Epidermal melanocyte (primary cell): ENCODE data around the gene CDH13.

Experiments
- DNase-seq: peaks from one replicate; pipeline ENCODE4 v3.0.0; 2011; ENCODE audit warnings: low spot score; ENCODE audit not compliant: insufficient read length

The CDH13 gene

GRCh38 chr16:83402160-83402814 is 775.5 kb downstream of the CDH13 start:
- no peak for DNase-seq

GRCh38 chr16:83402967-83403366 is 776.2 kb downstream of the CDH13 start:
- DNase-seq: no peak

- no peak for DNase-seq
Observed at GRCh38 chr16:83403761-83404160, 777.0 kb downstream of the CDH13 start.

DNA sequence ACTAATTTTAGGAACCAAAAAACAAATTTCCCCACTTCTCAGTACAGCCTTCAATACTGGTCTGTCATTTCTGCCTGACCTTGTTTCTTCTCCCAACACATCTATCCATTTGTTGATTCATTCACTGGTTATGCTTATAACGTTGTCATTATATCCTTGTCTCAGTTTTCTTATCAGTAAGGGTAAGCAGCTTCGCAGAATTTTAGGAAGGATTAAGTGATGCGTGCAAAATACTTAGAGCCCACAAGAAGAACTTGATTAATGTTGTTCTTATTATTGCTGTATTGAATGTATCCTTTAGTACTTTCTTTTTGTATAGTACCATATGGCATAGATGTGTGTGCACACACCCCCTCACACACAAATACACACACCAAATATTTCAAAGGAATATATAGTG is 777.5 kb downstream of the CDH13 start:
- no peak for DNase-seq

DNA sequence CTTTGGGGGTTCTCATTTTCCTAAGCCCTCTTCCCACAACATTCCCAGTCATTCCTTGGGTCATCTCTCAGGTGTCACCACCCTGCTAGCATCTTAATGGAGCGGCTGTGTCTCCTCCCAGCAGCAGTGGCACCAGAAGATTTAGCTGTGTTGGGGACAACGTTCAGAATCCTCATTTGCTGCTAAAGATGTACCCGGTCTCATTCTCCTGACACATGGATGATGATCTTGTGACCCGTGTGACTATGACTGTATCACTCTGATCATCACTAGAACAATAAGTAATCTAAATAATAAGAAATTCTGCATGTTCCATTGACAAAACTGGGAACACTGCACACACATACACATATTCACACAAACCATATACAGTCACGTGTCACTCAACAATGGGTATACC is 781.2 kb downstream of the CDH13 start:
- no peak for DNase-seq

GRCh38 chr16:83409347-83409746 is 782.6 kb downstream of the CDH13 start:
- no peak for DNase-seq

GRCh38 chr16:83418565-83418964 is 791.8 kb downstream of the CDH13 start:
- no peak for DNase-seq

DNA sequence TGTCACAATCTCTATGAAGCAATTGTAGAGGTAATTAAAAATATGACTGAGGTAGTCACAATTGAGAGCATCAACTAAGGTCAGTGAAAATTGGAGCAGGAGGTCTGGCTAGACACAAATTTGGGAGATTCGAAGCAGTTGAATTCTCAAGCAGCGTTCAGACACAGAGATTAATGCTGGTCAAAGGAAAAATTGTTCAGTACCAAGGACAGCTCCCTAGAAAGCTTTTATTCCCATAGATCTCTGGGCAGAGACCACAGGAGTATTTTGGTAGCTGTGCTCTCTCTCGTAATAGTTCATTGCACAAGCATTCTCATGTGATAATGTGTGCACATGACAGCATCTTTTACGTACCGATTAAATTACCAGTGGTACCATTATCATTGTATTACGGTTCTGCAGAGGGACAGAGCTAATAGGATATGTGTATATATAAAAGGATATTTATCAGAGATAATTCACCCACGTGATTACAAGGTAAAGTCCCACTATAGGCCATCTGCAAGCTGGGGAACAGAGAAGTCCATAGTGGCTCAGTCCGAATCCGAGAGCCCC is 793.5 kb downstream of the CDH13 start:
- no peak for DNase-seq

DNA sequence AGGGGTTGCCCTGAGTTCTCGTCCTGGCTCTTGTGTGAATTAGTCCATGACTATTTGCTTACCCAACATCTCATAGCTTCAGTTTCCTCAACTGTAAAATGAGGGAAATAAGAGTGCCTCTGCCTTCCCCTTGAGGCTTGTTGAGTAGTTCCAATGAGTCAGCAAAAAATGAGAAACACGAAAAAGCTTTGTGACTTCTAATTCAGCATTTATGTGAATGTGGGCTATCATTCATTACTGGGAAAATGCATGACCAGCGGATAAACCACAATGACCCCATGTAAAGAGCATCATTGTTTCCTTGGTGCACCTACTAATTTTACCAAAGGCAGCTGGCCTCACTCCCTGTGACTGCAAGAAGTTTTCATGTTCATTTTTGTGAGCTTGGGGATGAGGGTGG is 806.4 kb downstream of the CDH13 start:
- no peak for DNase-seq

DNA sequence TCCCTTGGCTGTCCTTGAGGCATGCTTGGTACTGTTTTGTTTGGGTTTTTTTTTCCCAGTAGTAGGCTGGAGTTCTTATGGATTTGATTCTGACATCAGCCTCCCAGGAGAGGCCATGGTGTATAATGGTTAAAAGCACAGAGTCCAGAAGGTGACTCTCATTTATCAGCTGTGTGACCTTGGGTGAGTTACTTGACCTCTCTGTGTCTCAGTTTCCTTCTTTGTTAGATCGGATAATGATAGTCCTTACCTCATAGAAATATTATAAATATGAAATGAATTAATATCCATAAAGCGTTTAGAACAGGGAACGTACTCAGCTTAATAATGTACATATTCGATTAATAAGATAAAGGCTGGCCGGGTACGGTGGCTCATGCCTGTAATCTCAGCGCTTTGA is 810.3 kb downstream of the CDH13 start:
- no peak for DNase-seq

- DNase-seq: no peak
Observed at GRCh38 chr16:83438326-83438725, 811.6 kb downstream of the CDH13 start.

GRCh38 chr16:83439412-83439811 is 812.6 kb downstream of the CDH13 start:
- DNase-seq: no peak

- no peak for DNase-seq
Observed at GRCh38 chr16:83441517-83441916, 814.7 kb downstream of the CDH13 start.

- DNase-seq: no peak
Observed at GRCh38 chr16:83443972-83444371, 817.2 kb downstream of the CDH13 start.

GRCh38 chr16:83447560-83447959 is 820.8 kb downstream of the CDH13 start:
- DNase-seq: no peak

DNA sequence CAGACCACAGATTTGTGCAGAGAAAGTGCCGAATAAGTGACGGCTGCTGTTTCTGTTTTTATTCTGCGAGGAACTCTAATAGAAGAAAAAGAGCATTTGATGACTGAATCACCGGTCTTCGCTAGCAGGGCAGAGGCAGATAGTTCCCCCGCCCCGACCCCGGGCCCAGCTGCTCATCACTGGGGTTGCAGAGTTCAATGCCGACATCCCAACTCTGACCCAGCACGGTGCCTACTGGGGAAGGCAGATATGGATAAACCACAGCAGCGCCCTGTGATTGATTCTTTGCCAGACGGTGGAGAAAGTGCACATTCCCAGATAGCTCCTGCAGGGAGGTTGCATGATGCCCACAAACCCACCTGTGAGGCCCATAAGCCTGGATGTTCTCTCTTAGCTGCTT is 823.1 kb downstream of the CDH13 start:
- DNase-seq: no peak

- DNase-seq: no peak
Observed at GRCh38 chr16:83453977-83454376, 827.2 kb downstream of the CDH13 start.

DNA sequence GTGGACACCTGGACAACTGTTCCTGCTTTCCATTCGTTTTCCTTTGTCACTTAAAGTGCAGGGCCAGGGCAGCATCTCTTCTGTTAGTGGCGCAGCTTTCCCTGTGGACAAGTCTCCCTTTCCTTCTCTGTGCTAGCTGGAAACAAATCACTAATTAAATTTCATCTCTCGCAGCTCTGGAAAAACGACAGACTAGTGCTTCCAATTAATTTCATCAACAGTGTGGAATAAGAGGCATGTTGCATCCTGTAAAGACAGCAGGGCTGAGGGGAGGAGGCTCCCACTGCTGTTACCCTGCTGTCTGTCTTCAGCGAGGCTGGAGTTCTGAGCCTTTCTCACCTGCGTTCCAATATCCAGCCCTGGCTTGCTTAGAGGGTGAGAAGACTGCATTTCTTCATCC is 828.9 kb downstream of the CDH13 start:
- no peak for DNase-seq

DNA sequence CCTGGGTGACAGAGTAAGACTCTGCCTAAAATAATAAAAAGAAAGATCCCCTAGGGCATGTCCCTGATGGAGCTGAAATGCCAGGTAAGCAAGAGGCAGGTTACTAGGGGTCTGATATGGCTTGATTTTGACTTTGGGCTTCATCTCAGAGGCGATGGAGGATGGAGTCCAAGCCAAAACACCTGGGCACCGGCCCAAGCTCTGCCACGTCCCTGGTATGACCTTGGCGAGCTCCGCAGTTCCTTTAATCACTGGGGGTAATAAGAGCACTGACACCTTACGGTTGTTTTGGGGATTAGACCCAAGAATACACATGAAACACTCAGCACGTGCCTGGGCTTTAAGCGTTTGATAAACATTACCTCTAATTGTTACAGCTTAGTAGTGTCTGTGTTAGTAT is 830.2 kb downstream of the CDH13 start:
- no peak for DNase-seq

GRCh38 chr16:83458612-83459011 is 831.8 kb downstream of the CDH13 start:
- no peak for DNase-seq

DNA sequence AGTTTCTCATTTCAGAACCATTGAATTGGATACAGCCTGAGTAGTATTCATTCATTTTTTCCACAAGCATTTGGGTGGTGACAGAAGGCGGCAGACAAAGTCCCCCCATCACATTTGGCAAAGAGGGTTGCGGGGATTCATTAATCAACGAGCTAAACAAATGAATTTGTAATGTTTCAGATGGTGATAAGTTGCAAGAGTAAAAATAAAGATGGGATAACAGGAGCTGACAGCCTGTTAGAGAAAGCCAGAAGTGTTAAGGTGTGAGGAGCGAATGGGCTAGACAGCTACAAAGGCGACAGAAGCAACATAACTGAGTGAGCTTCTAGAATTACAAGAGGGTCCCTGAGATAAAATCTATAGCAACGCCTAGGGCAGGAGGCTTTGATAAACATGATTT is 838.2 kb downstream of the CDH13 start:
- DNase-seq: no peak

- DNase-seq: no peak
Observed at GRCh38 chr16:83470416-83470815, 843.6 kb downstream of the CDH13 start.

DNA sequence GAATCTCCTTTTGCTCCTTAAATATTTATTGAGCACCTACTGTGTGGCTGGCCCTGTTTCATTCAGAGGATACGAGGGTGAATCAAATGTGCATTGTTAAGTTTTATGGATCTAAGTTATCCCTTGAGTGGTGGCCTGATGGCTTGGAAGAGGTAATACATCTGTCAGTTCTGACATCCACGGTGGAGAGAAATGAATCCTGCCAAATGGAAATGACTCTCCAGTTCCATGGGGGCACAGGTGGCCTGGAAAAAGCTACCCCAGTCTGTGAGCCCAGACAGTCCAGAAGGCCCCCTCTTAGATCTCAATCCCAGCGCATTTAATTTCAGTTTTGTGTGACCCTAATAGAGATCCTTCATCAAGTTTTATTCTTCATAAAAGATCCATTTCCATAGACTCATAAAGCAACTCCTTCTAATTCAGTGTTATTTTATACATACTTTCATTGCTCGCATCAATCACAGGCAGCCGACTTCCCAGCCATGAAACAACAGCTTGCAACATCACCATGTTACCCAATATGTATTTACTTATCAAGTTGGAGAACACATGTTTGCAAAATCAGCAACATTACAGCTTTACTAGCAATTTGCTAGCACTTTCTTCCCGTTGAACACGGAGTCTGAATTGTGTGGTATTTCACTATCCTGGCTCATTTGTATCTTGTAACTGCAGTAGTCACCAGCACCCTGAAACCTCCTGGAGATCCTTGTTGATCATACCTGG is 846.2 kb downstream of the CDH13 start:
- no peak for DNase-seq
